IPS-NIHi7 (cell line): ENCODE measurements around the gene BUB3.
"Not testable (repeated sequence)": the region's sequence is repeated elsewhere in the genome, so short reads cannot be mapped to it uniquely, and the experiment has no call there.

ENCODE experiments used
- DNase-seq: peaks from one replicate; pipeline ENCODE4 v3.0.0; 2012; ENCODE audit warnings: mixed read lengths; ENCODE audit errors: extremely low spot score

Gene BUB3

DNA sequence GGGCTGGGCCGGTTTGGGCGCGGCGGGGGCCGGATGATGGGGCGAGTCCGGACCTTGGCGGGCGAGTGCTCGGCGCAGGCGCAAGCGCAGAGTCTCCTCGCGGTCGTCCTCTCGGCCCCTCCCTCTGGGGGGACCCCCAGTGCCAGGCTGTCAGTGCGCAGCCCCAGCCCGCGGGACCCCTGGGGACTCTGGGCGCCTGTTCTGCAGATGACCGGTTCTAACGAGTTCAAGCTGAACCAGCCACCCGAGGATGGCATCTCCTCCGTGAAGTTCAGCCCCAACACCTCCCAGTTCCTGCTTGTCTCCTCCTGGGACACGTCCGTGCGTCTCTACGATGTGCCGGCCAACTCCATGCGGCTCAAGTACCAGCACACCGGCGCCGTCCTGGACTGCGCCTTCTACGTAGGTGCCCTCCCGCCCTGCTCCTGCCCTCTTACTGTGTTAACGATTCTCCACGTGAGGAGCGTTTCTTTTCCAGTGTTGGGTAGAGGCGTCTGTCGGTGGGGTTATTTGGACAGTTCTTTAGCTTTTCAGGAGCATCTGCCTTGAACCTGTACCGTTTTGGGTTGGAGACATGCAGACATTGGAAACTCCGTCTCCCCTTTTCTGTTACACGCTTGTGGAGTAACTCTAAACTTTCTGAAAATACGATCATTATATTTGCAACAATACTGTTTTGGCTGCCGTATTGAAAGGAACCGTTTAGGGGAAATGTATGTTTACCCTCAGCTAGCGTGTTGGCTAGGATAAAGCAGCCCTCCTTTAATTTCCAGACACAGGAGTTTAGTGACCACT is 706 bp downstream of the BUB3 start:
- DNase-seq: peak; percentile 79

DNA sequence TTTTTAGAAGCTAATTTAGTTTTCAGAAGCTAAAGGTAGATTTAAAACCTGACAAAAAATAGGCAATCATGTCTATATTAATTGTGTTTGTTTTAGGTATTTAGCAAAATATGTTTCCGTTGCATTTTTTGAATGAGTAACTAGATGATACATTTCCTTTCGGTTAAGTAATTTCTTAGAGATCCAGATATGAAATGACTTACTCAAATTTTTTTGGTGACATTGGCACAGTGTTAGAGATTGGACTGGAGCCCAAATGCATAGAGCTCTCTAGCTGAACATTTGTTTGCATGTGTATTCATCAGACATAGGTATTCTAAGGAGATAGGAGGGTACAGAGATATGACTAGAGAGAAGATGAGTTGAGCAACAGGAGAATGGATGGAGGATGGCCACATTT is 1.9 kb downstream of the BUB3 start:
- DNase-seq: no peak

DNA sequence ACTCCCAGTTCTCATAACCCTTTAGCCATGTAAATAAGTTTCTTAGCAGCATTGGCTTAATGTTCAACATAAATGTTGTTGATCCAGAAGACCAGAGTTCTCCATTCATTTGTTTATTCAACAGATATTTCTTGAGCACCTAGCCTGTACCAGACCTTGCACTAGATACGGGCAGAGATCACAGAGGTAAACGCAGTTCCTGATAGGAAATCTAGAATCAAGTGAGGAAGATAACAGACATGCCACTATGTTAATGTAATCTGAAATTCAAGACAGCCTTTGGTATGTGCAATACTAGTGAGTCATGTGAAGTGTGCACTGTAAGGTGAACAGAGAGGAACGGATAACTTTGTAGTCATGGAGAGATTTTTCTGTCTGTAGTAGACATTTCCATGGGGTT is 3.0 kb downstream of the BUB3 start:
- DNase-seq: no peak

DNA sequence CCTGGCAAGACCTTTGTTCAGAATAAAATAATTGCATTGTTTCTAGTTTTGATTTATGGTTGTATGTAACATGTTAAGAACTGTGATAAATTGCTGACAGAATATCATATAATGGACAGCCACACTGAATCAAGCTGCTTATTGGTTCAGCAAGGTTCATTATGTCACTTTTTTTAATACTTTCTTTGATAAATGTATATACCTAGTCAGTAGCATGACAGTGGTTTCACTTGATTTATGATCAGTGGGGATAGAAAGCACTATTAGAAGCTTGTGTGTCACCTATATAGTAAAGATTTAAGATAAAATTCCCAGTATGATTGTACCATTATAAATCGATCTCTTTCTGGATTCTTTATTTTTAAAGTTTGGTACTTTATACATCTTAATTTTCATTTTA is 4.5 kb downstream of the BUB3 start:
- DNase-seq: no peak

DNA sequence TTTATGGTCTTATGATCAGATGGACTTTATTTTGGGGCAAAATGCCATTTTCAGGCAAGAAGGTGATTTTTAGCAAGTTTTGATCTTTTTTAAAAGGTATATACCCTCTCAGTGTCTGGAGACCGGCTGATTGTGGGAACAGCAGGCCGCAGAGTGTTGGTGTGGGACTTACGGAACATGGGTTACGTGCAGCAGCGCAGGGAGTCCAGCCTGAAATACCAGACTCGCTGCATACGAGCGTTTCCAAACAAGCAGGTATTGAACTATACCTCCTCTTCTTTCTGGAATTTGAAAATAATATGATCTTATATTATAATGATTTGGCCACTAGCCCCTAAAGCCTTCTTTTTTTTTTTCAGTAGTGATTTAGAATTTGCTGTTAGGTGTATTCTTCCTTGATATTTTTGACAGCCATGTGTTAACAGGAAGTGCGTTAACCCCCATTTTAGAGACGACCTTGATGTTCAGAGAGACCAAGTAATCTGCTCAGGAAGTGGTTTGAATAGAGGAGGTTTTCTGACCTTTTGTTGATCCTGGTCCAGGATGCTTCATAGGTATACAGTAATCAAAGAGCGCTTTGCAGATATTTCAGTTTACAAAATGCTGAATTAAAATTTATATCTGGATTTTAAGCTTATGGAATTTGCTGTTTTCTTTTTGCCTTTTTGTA is 6.2 kb downstream of the BUB3 start:
- DNase-seq: no peak

DNA sequence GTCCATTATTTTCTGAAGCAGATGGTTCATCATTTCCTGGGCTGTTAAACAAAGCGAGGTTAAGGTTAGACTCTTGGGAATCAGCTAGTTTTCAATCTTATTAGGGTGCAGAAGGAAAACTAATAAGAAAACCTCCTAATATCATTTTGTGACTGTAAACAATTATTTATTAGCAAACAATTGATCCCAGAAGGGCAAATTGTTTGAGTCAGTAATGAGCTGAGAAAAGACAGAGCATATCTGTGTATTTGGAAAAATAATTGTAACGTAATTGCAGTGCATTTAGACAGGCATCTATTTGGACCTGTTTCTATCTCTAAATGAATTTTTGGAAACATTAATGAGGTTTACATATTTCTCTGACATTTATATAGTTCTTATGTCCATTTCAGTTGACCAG is 10.1 kb downstream of the BUB3 start:
- DNase-seq: no peak

DNA sequence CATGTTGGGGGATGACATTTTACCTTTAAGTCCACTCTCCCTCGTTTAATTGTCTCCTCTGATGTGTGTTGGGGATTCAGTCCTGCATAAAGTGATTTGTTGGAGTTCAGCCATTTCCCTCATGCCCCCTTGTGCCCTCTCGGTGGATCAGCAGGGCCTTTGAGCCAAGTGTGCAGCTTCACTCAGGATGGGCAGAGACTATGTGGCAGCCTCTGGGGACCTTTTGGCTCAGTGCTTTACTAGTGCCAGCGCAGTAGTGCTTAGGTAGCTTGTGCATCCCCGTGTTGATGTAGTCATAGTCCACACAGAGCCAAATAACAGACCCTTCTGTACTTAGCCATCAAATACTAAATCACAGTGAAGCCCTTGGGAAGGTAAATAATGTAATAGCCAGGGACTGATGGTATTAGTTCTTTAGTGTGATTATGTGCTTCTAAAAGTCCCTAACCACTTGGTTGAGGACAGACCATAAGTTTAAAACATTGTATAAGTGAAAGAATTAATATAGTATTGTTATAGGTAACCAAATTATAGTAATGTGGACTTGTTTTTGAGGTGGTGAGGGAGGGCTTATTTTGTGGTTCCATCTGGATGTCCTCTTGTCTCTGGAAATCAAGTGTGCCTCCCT is 11.4 kb downstream of the BUB3 start:
- DNase-seq: no peak

DNA sequence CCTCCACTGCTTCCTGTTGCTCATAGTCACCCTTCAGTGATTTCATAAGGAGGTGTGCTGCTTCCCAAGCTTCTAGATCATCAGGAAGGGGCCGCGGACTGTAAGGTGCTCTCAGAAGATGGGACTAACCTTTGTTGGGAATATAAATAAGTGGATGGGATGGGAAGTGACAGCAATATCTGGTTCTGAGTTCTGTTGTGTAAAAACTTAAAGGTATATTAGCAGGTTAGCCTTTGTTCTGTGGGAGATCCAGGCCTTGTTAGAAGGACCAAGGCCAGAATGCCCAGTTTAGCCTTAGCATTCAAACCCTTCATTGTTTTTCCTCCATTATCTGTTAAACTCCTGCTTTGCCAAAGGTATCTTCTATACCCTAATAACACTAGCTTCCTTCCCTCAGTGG is 12.4 kb downstream of the BUB3 start:
- DNase-seq: no peak

DNA sequence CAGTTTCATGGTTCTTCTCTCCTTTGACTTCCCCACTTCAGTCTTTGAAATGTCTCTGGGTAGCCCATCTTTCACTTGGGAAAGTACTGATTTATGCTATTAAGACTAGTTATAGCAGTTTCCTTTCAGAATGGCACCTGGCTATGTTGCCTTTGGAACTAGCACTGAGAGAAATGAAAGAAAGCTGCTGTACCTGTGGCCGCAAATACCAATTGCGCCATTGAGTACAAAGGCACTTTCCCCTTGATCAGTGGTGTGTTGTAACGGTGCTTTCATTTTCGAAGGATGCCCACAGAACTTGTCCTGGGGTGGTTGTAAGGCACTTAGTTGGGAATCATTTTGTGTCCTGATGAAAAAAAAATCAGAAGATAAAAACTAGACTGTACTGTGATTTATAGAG is 16.8 kb downstream of the BUB3 start:
- DNase-seq: no peak

DNA sequence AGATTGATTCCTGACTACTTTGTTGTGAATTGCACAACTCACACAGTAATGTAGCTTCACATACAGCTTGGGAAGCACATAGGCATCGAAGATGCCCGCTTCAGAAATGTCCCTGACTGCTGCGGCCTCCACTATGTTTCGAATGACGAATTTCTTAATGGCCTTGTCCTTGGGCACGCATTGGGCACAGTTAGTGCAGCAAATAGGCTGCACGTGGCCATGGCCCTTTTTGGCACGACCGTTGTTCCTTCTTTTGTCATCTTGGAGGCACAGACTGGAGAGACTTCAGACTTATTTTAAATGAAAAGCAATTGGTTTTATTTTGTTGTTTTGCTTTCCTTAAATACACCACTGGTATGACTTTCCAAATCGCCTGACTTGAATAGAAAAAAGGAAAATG is 17.4 kb downstream of the BUB3 start:
- not testable (repeated sequence) for DNase-seq

DNA sequence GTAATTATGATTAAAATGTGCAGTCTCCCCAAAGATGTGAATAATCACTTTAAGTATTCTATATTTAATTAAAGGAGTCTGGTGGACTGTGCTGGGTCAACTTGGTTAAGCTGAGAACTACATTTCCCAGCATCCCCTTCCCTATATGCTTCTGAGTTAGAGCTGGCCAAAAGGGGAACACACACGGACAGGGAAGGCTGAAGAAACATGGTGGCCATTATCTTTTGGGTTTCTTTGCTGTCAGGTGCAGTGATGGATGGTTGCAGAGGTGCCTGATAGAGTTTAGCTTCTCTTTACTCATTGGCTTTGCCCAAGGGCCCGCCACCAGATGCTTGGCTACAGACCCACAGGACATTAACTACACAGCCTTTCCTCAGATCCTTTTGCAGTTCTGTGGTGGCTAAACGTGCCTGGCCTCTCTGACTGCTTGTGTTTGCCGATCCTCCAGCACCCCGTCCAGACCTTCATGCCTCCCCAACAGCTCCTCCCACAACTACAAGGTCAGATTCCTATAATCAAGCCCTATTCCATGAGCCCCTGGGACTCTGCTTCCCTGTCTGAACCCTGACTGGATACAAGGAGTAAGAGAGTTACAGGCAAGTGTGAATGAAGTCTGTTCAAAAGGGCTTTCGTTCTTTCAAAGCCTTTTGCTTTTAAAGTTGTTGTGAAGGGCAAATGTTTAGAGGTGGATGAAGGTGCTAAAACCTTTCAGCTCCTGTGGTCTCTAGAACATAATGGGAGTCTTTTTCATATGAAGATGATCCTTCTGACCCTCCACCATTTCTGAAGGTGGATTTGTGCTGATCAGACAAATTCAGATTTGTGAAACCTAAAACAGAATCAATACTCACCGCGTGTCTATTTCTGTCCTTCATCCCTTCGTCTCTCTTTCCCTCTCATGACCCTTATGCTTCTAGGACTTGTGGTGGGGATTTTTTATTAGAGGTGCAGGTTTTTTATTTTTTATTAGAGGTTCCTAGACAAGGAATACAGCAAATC is 21.5 kb downstream of the BUB3 start:
- no peak for DNase-seq

DNA sequence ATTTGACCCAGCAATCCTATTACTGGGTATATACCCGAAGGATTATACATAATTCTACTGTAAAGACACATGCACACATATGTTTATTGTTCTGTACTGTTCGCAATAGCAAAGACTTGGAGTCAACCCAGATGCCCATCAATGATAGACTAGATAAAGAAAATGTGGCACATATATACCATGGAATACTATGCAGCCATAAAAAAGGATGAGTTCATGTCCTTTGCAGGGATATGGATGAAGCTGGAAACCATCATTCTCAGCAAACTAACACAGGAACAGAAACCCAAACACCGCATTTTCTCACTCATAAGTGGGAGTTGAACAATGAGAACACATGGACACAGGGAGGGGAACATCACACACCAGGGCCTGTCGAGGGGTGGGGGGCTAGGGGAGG is 24.2 kb downstream of the BUB3 start:
- not testable (repeated sequence) for DNase-seq

DNA sequence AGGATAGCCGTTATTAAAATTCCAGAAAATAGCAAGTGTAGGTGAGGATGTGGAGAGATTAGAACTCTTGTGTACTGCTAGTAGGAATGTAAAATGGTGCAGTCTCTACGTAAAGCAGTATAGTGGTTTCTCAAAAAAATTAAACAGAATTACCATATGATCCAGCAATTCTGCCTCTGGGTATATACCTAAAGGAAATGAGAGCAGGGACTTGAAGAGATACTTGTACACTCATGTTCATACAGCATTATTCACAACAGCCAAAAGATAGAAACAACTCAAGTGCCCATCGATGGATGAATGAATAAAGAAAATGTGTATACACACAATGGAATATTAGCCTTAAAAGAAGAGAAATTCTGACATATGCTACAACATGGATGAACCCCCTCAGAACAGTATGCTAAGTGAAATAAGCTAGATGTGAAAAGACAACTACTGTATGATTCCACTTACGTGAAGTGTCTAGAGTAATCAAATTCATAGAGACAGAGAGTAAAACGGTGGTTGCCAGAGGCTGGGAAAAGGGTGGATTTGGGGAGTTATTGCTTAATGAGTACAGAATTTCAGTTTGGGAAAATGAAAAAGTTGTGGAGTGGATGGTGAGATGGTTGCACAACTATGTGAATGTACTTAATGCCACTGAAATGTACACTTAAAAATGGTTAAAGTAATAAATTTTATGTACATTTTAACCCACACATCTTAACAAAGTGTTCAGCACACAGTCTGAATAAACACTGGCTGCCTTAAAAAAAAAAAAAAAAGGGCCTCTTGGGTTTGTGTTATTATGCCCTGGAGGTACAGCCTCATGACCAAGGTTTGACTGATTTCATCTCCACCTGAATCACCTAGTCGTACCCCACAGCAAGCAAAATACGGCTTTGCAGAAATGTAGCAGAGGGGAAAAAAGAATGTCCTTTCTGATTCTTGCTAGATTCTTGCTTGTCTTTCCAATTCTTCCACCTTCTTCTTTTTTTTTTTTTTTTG is 26.2 kb downstream of the BUB3 start:
- no peak for DNase-seq

DNA sequence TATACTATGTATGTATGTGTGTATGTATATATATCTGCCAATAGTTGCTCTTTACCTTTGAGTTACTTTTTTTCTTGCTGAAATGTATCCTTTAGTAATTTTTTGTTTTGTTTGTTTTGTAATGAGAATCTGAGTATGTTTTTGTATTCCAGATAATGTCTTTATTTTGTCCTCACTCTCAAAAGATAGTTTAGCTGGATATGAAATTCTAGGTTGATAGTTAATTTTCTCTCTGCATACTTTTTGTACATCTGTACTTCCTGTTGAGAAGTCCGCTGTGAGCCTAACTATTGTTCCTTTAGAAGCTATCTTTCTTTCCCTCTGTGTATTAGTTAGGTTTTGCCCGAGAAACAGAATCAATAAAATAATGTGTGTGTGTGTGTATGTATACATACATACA is 29.5 kb downstream of the BUB3 start:
- no peak for DNase-seq

DNA sequence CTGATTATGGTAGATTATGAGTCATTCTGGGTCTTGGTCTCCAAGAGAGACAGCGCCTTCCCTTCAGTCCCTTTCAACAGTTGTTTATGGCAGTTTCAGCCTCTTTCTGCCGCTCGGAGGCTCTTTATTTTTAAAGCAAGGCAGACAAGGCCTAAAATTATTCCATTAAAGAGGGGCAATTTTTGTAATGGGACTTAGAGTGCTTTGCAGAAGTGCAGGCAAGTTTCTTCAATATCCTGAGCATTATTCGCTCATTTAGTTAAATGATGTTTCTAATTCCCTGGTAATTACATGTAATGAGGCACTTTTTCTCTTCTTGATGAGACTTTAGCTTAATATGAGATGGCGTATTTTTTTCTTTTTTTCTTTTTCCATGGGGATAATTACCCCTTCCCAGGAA is 33.6 kb downstream of the BUB3 start:
- no peak for DNase-seq

DNA sequence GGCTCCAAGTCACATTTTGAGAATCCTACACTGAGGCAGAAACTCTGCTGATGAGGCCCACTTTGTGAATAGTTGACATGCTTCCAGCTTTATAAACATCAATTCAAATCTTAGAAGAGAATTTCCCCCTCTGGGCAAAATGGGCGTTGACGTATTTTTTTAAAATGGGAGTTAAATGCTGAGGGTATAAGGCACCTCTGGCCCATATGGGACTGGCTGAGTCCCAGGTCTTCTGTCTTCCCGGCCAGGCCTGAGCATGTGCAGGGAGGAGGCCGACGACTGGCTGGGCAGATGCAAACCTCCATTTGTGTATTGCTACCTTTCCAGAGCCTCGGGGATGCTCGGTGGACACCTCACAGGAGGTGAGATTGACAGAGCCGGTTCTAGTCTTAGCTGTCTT is 37.7 kb downstream of the BUB3 start:
- DNase-seq: no peak

DNA sequence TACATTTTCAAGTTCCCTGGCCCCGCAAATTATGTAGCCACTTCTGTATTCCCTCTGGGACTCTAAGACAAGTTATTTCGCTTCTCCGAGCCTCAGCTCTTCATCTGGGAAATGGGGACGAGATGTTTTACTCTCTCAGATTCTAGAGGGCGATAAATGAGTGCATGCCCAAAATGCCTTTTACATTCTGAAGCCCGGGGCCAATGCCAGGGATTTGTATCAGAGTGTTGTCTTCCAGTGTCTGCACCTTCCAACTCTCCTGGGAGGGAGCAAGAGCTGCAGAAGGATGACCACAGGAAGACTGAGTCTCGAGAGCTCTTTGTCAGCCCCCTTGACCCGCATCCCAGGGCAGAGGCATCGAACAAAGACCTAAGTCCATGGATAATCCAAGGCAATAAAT is 39.9 kb downstream of the BUB3 start:
- DNase-seq: no peak

DNA sequence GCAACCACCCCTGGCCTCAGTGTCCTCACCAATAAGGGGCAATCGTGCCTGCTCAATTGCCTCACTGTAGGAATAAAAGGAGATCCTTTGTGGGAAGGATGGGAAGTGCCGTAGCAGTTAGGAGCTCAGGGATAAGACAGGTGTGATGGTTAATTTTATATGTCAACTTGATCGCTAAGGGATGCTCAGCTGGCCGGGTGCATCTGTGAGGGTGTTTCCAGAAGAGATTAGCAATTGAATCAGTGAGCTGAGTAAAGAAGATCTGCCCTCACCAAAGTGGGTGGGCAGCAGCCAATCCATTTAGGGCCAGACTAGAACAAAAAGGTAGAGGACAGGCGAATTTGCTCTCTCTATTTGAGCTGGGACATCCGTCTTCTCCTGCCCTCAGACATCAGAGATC is 46.3 kb downstream of the BUB3 start:
- DNase-seq: no peak

DNA sequence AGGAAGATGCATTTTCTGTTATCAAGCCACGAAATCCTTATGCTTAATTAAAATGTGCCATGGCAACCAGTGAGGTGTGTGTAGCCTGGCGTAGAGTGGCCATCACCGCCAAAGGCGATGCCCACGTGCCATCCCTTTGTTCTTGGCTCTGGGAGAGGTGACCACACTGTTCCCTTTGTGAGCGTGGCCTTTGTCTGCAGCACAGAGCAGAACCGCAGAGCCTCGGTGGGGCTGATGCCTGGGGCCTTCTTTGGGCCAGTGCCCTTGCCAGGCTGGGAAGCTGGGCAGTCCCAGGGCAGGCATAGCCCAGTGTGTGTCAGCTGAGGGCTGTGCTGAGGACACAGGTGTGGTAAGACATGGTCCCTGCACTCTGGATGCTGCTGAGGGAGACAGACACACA is 48.3 kb downstream of the BUB3 start:
- no peak for DNase-seq

DNA sequence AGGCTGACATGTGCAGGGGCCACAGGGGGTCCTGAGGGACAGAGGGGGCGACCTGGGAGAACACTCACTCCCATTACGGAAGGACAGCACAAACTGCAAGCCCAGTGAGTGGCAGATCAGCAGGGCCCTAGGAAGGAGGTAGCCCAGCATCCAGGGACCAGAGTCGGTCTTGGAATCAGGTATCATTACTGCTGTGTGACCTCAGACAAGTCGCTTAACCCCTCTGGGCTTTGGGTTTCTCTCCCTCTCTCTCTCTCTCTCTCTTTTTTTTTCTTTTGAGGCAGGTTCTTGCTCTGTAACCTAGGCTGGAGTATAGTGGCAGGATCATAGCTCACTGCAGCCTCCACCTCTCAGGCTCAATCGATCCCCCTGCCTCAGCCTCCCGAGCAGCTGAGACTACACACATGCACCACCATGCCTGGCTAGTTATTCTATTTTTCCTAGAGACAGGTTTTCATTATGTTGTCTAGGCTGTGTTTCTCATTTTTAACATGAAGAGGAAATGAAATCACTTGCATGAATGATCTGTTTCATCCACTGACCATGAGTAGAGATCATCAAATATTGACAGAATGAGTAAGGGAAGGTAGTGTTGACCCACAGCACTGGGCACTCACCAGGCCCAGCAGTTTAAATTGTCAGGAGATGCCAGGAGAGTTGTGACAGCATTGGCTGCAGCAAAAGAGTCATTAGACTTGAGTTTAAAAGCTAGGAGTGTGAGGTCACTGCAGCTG is 49.4 kb downstream of the BUB3 start:
- no peak for DNase-seq
